ENCODE measurements around the gene AQP2. TPM values are rescaled to one million over a fixed set of nuclear protein-coding genes. Genes with fewer than 3 reads are reported as not detected.
"Not testable (repeated sequence)": the region's sequence is repeated elsewhere in the genome, so short reads cannot be mapped to it uniquely, and the experiment has no call there.

AQP2 gene
- total RNA-seq, 2 donors from 2014 or later = not detected

DNA sequence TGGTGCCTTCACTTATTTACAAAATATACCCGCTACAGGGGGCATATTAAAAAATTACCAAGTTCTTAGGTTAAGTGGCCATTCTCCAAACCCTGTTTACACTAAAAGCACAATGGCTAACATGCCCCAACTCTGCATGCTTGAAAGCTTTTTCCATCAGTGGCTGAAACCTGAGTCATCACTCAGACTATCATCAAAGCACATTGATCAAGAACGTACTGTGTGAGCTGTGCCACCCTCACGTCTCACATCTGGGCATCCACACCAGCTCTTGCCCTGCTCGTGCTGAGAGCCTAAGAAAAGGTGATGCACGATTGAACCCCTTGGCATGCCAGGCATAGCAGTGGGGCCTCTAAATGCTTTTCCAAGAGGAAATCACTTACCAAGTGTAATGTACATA, 35.4 kb downstream of the AQP2 start:
- H3K4me3 ChIP-seq = no peak overlapping the region
- intact Hi-C loops (cut with DNase I) = no loop called here
- TF ChIP-seq, protein P1, sequence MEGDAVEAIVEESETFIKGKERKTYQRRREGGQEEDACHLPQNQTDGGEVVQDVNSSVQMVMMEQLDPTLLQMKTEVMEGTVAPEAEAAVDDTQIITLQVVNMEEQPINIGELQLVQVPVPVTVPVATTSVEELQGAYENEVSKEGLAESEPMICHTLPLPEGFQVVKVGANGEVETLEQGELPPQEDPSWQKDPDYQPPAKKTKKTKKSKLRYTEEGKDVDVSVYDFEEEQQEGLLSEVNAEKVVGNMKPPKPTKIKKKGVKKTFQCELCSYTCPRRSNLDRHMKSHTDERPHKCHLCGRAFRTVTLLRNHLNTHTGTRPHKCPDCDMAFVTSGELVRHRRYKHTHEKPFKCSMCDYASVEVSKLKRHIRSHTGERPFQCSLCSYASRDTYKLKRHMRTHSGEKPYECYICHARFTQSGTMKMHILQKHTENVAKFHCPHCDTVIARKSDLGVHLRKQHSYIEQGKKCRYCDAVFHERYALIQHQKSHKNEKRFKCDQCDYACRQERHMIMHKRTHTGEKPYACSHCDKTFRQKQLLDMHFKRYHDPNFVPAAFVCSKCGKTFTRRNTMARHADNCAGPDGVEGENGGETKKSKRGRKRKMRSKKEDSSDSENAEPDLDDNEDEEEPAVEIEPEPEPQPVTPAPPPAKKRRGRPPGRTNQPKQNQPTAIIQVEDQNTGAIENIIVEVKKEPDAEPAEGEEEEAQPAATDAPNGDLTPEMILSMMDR (IDR thresholded peaks at IDR 0.05) = no peak
- DNase-seq = no peak
- no peaks in the 10 kb centered on the region for H3K9me3 ChIP-seq
- no peaks in the 10 kb centered on the region for H3K27me3 ChIP-seq
- H3K4me1 ChIP-seq = no peaks in the 10 kb centered on the region
- H3K36me3 ChIP-seq = no peaks in the 10 kb centered on the region
- H3K27ac ChIP-seq = no peak overlapping the region
- no peak overlapping the region for H3K9ac ChIP-seq (ENCODE audit: low read depth in 2 of 2, low read length in 2 of 2)

DNA sequence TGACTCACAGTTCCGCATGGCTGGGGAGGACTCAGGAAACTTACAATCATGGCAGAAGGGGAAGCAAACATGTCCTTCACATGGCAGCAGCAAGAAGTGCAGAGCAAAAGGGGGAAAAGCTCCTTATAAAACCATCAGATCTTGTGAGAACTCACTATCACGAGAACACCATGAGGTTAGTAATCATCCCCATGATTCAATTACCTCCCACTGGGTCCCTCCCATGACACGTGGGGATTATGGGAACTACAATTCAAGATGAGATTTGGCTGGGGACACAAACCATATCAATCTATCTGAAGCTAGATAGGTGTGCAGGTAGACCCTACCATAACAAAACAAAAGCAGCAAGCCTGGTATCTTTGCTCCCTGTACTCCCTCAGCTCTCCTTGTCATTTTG, 35.9 kb downstream of the AQP2 start:
- H3K9ac ChIP-seq (ENCODE audit: low read depth in 2 of 2, low read length in 2 of 2); intact Hi-C loops (cut with DNase I); H3K9me3 ChIP-seq; H3K36me3 ChIP-seq; H3K27ac ChIP-seq; H3K4me1 ChIP-seq; DNase-seq; H3K27me3 ChIP-seq; H3K4me3 ChIP-seq: not testable (repeated sequence)

DNA sequence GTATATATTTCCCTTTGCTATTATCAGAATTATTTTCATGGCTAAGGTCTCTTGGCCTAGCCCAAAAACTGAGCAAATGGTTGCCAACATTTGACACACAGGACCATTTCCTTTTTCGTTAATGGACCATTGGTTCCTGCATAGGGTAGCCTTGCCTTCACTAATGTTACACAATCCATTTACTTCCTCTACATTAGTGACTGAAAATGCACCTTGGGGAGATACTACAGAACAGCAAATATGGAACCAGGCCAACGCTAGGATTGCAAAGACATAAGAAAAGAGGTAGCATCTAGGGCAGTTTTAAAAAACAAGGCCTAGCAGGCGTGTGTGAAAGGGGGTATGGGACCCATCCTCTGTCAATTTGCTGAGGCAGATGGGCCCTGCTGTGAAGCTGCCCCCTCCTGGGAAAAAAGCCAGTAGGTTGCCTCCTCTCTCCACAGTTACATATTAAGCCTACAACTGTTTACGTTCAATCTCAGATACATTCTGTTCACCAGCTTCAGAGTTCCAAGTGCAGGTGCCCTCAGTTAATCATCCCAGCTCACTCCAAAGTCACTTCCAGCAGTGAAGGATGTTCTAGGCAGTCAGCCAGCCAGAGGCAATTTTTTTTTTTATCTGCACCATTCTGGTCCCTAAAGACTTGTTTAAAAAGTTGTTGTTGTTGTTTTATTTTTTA, 37.2 kb downstream of the AQP2 start:
- no peak overlapping the region for H3K9ac ChIP-seq (ENCODE audit: low read depth in 2 of 2, low read length in 2 of 2)
- no peaks in the 10 kb centered on the region for H3K36me3 ChIP-seq
- H3K4me1 ChIP-seq = no peaks in the 10 kb centered on the region
- TF ChIP-seq, protein P1 (IDR thresholded peaks at IDR 0.05) = no peak
- H3K9me3 ChIP-seq = no peaks in the 10 kb centered on the region
- H3K27ac ChIP-seq = no peak overlapping the region
- no peak for DNase-seq
- intact Hi-C loops (cut with DNase I) = no loop called here
- no peak overlapping the region for H3K4me3 ChIP-seq
- no peaks in the 10 kb centered on the region for H3K27me3 ChIP-seq

DNA sequence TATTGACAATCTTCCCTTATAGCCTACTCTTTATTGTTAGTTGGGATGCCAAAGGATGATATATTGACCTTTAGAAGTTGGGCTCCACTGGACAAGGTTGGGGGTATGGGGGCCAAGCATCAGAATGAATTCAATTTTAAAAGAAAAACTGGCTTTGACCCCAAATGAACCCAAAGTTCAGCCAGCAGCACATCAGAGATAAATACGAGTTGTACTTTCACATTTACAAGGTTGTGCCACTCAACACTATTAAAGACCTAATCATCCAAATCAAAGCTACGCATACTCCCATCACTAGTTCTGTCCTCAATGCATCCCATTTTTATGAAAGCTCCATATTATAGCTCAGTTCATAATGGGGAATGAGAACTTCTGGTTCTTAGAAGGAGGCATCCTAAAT, 38.9 kb downstream of the AQP2 start:
- H3K27me3 ChIP-seq; H3K9ac ChIP-seq (ENCODE audit: low read depth in 2 of 2, low read length in 2 of 2); H3K9me3 ChIP-seq; DNase-seq; intact Hi-C loops (cut with DNase I); H3K36me3 ChIP-seq; H3K27ac ChIP-seq; H3K4me1 ChIP-seq; H3K4me3 ChIP-seq: not testable (repeated sequence)

DNA sequence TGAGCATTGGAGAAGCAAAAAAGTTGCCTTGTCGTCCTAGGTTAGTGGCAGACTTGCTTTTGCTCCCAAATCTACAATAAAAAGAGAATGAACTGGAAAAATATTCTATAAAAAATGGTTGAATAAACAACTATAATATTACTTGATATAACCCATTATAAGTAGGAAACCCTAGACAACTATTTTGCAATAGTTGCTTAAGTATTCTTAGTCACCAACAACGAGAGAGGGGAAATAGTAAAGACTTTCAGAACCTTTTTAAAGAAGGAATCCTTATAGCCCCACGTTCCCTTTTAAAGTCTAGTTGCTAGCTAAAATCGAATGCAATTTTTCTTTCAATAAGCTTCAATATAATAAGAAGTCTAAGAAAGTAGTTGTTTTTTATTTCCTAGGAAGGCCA, 39.7 kb downstream of the AQP2 start:
- no peaks in the 10 kb centered on the region for H3K36me3 ChIP-seq
- TF ChIP-seq, protein P1 (IDR thresholded peaks at IDR 0.05) = no peak
- no peaks in the 10 kb centered on the region for H3K9me3 ChIP-seq
- intact Hi-C loops (cut with DNase I) = no loop called here
- H3K9ac ChIP-seq (ENCODE audit: low read depth in 2 of 2, low read length in 2 of 2) = no peak overlapping the region
- H3K27me3 ChIP-seq = no peaks in the 10 kb centered on the region
- no peak overlapping the region for H3K4me3 ChIP-seq
- no peaks in the 10 kb centered on the region for H3K4me1 ChIP-seq
- H3K27ac ChIP-seq = no peak overlapping the region
- no peak for DNase-seq

DNA sequence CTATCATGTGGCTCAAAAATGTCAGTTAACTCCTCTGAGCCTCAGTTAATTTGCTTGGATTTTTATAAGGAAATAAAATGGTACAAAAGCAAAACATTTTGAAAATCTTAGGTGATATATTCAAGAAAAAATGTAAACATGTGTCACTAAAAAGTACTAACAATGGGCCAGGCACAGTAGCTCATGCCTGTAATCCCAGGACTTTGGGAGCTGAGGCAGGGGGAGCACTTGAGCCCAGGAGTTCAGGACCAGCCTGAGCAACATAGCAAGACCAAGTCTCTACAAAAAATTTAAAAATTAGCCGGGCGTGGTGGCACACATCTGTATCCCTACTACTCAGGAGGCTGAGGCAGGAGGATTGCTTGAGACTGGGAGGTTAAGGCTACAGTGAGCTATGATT, 47.9 kb downstream of the AQP2 start:
- intact Hi-C loops (cut with DNase I) = no loop called here
- Histone ChIP-seq H3K9ac (ENCODE audit: low read depth in 2 of 2, low read length in 2 of 2) (no peak overlapping the region), H3K27me3 (no peaks in the 10 kb centered on the region), H3K36me3 (no peaks in the 10 kb centered on the region), H3K4me3 (no peak overlapping the region), H3K27ac (no peak overlapping the region), H3K9me3 (no peaks in the 10 kb centered on the region), H3K4me1 (no peaks in the 10 kb centered on the region)
- DNase-seq = no peak
- TF ChIP-seq, protein P1 (IDR thresholded peaks at IDR 0.05) = no peak
